Tibial nerve (tissue), 4 donors: Measurements from ENCODE around the gene SUPT3H. TPM values are rescaled to one million over a fixed set of nuclear protein-coding genes. Genes with fewer than 3 reads are reported as not detected.
"Not testable (repeated sequence)": the region's sequence is repeated elsewhere in the genome, so short reads cannot be mapped to it uniquely, and the experiment has no call there.

ENCODE experiments used
- DNase-seq, 2 donors: peaks; one replicate each; pipeline ENCODE4 v3.0.0-alpha.2; 2019; ENCODE audit warnings: low spot score in 2 of 2
- H3K27ac ChIP-seq, 4 donors: fragments of 200-600 bp; sonication (generic) in 3 of 4; one replicate each; pipeline ENCODE4 v1.5.1; 2017 to 2019; ENCODE audit warnings: mild to moderate bottlenecking in 1 of 4
- H3K27me3 ChIP-seq, 2 donors: fragments of 200-600 bp; sonication (generic) in 1 of 2; one replicate each; pipeline versions ENCODE4 v1.5.1 to v1.6.0; 2017 to 2019
- H3K36me3 ChIP-seq, 3 donors: fragments of 200-600 bp; sonication (generic); one replicate each; pipeline ENCODE4 v1.5.1; 2018 to 2019
- H3K4me1 ChIP-seq, 4 donors: fragments of 200-600 bp; sonication (generic) in 3 of 4; one replicate each; pipeline ENCODE4 v1.5.1; 2017 to 2019
- H3K4me3 ChIP-seq, 4 donors: fragments of 200-600 bp; sonication (generic) in 3 of 4; one replicate each; pipeline ENCODE4 v1.5.1; 2017 to 2019; ENCODE audit warnings: mild to moderate bottlenecking in 1 of 4, moderate library complexity in 1 of 4
- H3K9me3 ChIP-seq, 4 donors: fragments of 200-600 bp; sonication (generic) in 3 of 4; one replicate each; pipeline ENCODE4 v1.5.1; 2017 to 2019
- EP300 ChIP-seq, 2 donors: sonication (generic); formaldehyde crosslinking; IDR thresholded peaks; one replicate each; pipeline ENCODE4 v1.6.1; 2017; ENCODE audit warnings: antibody characterized with exemption in 2 of 2, mild to moderate bottlenecking in 1 of 2
- POLR2A ChIP-seq, 2 donors: fragments of 450-650 bp; IDR thresholded peaks; one replicate each; pipeline ENCODE4 v1.6.1; 2017; ENCODE audit warnings: antibody characterized with exemption in 2 of 2, mild to moderate bottlenecking in 2 of 2, moderate library complexity in 2 of 2
- WGBS, 2 donors: methylation state at CpG; one replicate each; pipeline ENCODE4 v1.1.5; 2018; 5-methylcytosine and 5-hydroxymethylcytosine counted together
- total RNA-seq, 4 donors: library from RNA; depleted of rRNA; stranded (reverse); fragments of >200 nt; gene quantifications; one replicate each; pipeline ENCODE4 v1.1.0, GENCODE V29; 2016
- TF ChIP-seq, protein P1 (sequence below), 5 experiments: fragments of 200-600 bp in 3 of 5; fragments of 450-650 bp in 2 of 5; sonication (generic) in 3 of 5; IDR thresholded peaks; one replicate each; pipeline ENCODE4 v1.5.1; 2016 to 2019; ENCODE audit warnings: antibody characterized with exemption in 5 of 5, mild to moderate bottlenecking in 3 of 5, moderate library complexity in 2 of 5

The SUPT3H gene
- total RNA-seq, 4 donors from 2014 or later = 6.6 to 16.5 (median 14.8) TPM

GRCh38 chr6:45301348-45302142, 76.2 kb downstream of the SUPT3H start:
- H3K36me3 ChIP-seq = peaks cover 0 to 4% (median 0%) of the 10 kb centered on the region in 3 donors
- no peaks in the 10 kb centered on the region for H3K4me1 ChIP-seq
- no peaks in the 10 kb centered on the region for H3K27me3 ChIP-seq
- H3K27ac ChIP-seq = no peak overlapping the region
- H3K9me3 ChIP-seq = peaks cover 0 to 3% (median 0%) of the 10 kb centered on the region in 4 donors
- WGBS, 2 donors = 63 to 65% methylated on average over 3 of the region's 3 CpGs
- no peak for DNase-seq
- TF ChIP-seq POLR2A (IDR thresholded peaks at IDR 0.05) (no peak), EP300 (IDR thresholded peaks at IDR 0.05) (no peak)
- TF ChIP-seq, protein P1, sequence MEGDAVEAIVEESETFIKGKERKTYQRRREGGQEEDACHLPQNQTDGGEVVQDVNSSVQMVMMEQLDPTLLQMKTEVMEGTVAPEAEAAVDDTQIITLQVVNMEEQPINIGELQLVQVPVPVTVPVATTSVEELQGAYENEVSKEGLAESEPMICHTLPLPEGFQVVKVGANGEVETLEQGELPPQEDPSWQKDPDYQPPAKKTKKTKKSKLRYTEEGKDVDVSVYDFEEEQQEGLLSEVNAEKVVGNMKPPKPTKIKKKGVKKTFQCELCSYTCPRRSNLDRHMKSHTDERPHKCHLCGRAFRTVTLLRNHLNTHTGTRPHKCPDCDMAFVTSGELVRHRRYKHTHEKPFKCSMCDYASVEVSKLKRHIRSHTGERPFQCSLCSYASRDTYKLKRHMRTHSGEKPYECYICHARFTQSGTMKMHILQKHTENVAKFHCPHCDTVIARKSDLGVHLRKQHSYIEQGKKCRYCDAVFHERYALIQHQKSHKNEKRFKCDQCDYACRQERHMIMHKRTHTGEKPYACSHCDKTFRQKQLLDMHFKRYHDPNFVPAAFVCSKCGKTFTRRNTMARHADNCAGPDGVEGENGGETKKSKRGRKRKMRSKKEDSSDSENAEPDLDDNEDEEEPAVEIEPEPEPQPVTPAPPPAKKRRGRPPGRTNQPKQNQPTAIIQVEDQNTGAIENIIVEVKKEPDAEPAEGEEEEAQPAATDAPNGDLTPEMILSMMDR (IDR thresholded peaks at IDR 0.05) = no peak
- H3K4me3 ChIP-seq = no peak overlapping the region

DNA sequence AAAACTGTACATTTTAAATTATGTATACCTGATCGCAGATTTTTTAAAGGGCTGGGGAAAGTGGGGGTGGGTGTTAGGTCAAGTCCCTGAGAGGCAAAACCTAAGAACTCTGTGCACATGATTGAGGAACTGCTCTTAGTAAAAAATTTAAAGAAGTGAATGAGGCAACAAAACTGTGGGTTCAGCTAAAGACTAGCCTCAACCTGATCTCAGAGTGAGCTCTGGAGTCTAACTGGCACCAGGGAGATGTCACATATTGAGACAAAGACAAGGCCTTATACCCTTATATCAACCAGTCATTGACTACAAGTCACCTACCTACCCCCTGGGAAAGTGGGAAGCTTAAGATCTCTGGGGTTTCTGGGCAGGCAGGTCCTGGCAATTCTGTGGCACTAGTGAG, 77.0 kb downstream of the SUPT3H start:
- DNase-seq = no peak
- Histone ChIP-seq H3K27me3 (no peaks in the 10 kb centered on the region), H3K4me1 (no peaks in the 10 kb centered on the region), H3K27ac (no peak overlapping the region), H3K4me3 (no peak overlapping the region), H3K36me3 (peaks cover 0 to 4% (median 0%) of the 10 kb centered on the region in 3 donors), H3K9me3 (peaks cover 0 to 3% (median 0%) of the 10 kb centered on the region in 4 donors)
- WGBS, 2 donors = 89 to 97% methylated on average over 1 of the region's 1 CpG
- TF ChIP-seq, protein P1 (IDR thresholded peaks at IDR 0.05) = no peak
- TF ChIP-seq EP300 (IDR thresholded peaks at IDR 0.05) (no peak), POLR2A (IDR thresholded peaks at IDR 0.05) (no peak)

GRCh38 chr6:45299096-45299581, 78.6 kb downstream of the SUPT3H start:
- no peak overlapping the region for H3K4me3 ChIP-seq
- no peaks in the 10 kb centered on the region for H3K27me3 ChIP-seq
- no peak for DNase-seq
- no peak overlapping the region for H3K27ac ChIP-seq
- H3K4me1 ChIP-seq = no peaks in the 10 kb centered on the region
- 95 to 98% methylated on average over 3 of the region's 3 CpGs for WGBS, 2 donors
- peaks cover 0 to 3% (median 0%) of the 10 kb centered on the region in 4 donors for H3K9me3 ChIP-seq
- TF ChIP-seq, protein P1 (IDR thresholded peaks at IDR 0.05) = no peak
- TF ChIP-seq POLR2A (IDR thresholded peaks at IDR 0.05) (no peak), EP300 (IDR thresholded peaks at IDR 0.05) (no peak)
- H3K36me3 ChIP-seq = peaks cover 0 to 4% (median 0%) of the 10 kb centered on the region in 3 donors

GRCh38 chr6:45297320-45297719, 80.4 kb downstream of the SUPT3H start:
- no peaks in the 10 kb centered on the region for H3K4me1 ChIP-seq

DNA sequence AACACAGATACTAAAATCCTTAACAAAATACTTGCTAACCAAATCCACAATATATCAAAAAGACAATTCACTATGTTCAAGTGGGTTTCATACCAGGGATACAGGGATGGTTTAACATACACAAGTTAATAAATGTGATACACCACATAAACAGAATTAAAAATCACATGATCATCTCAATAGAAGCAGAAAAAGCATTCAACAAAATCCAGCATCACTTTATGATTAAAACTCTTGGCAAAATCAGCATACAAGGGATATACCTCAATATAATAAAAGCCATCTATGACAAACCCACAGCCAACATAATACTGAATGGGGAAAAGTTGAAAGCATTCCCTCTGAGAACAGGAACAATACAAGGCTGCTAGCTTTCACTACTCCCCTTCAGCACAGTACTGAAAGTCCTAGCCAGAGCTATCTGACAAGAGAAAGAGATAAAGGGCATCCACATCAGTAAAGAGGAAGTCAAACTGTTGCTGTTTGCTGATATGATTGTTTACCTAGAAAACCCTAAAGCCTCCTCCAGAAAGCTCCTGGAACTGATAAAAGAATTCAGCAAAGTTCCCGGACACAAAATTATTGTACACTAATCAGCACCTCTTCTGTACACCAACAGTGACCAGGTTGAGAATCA, 83.6 kb downstream of the SUPT3H start:
- WGBS, 2 donors = 53 to 93% methylated on average over 1 of the region's 1 CpG
- H3K36me3 ChIP-seq, H3K9me3 ChIP-seq, H3K27me3 ChIP-seq, H3K4me1 ChIP-seq, H3K4me3 ChIP-seq, H3K27ac ChIP-seq, DNase-seq: not testable (repeated sequence)

More at GRCh38 chr6:45297320-45297719, 80.4 kb downstream of the SUPT3H start:
- no peak for TF ChIP-seq EP300 (IDR thresholded peaks at IDR 0.05)
- Histone ChIP-seq H3K36me3 (no peaks in the 10 kb centered on the region), H3K27ac (no peak overlapping the region), H3K4me3 (no peak overlapping the region), H3K9me3 (no peaks in the 10 kb centered on the region), H3K27me3 (no peaks in the 10 kb centered on the region)
- DNase-seq = no peak

GRCh38 chr6:45293306-45293705, 84.4 kb downstream of the SUPT3H start:
- no peaks in the 10 kb centered on the region for H3K9me3 ChIP-seq
- 90 to 91% methylated on average over 3 of the region's 3 CpGs for WGBS, 2 donors

More at GRCh38 chr6:45293306-45293705, 84.4 kb downstream of the SUPT3H start:
- no peak for DNase-seq
- no peak overlapping the region for H3K27ac ChIP-seq
- no peaks in the 10 kb centered on the region for H3K27me3 ChIP-seq
- no peak overlapping the region for H3K4me3 ChIP-seq
- TF ChIP-seq EP300 (IDR thresholded peaks at IDR 0.05) (no peak), POLR2A (IDR thresholded peaks at IDR 0.05) (no peak)
- TF ChIP-seq, protein P1 (IDR thresholded peaks at IDR 0.05) = no peak
- no peaks in the 10 kb centered on the region for H3K4me1 ChIP-seq
- H3K36me3 ChIP-seq = no peaks in the 10 kb centered on the region
